Measurements from ENCODE around the gene RPL41. TPM values are rescaled to one million over a fixed set of nuclear protein-coding genes. Genes with fewer than 3 reads are reported as not detected.

The RPL41 gene
- total RNA-seq, 1 donor from 2014 or later, result 3,580 TPM

- Mint-ChIP-seq H3K27ac (ENCODE audit: unreplicated experiment) (no peak overlapping the region), H3K27me3 (ENCODE audit: unreplicated experiment) (no peaks in the 10 kb centered on the region), H3K9me3 (ENCODE audit: unreplicated experiment) (no peaks in the 10 kb centered on the region), H3K36me3 (ENCODE audit: unreplicated experiment) (peaks cover 49% of the 10 kb centered on the region), H3K4me3 (ENCODE audit: unreplicated experiment) (no peak overlapping the region), H3K4me1 (ENCODE audit: unreplicated experiment) (peaks cover 4% of the 10 kb centered on the region)
- TF ChIP-seq, protein P1, sequence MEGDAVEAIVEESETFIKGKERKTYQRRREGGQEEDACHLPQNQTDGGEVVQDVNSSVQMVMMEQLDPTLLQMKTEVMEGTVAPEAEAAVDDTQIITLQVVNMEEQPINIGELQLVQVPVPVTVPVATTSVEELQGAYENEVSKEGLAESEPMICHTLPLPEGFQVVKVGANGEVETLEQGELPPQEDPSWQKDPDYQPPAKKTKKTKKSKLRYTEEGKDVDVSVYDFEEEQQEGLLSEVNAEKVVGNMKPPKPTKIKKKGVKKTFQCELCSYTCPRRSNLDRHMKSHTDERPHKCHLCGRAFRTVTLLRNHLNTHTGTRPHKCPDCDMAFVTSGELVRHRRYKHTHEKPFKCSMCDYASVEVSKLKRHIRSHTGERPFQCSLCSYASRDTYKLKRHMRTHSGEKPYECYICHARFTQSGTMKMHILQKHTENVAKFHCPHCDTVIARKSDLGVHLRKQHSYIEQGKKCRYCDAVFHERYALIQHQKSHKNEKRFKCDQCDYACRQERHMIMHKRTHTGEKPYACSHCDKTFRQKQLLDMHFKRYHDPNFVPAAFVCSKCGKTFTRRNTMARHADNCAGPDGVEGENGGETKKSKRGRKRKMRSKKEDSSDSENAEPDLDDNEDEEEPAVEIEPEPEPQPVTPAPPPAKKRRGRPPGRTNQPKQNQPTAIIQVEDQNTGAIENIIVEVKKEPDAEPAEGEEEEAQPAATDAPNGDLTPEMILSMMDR (IDR thresholded peaks at IDR 0.05), result no peak
- no peak for DNase-seq (ENCODE audit: extremely low spot score, unreplicated experiment)
Measured at GRCh38 chr12:56143870-56144269, 27.4 kb downstream of the RPL41 start.

DNA sequence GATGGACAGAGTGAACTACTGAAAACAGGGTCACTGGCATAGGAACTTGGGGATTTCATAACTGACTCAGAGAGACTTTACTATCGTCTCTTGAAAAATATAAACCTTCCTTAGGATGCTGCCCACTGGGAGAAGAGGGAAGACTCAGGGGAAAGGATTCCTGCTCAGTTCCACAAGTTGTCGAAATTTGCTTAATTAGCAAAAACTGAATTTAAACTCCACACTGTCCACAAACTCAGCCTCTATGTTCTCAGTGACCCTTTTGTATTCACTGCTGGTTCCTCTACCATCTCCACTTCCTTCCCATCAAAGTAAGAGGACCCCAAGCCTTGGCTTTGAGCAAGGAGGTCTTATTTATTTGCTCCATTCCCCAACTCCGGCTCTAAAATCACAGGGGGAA lies 28.8 kb downstream of the RPL41 start:
- TF ChIP-seq, protein P1 (IDR thresholded peaks at IDR 0.05), result no peak
- Mint-ChIP-seq H3K9me3 (ENCODE audit: unreplicated experiment) (no peaks in the 10 kb centered on the region), H3K27ac (ENCODE audit: unreplicated experiment) (peak overlapping the region; percentile 7), H3K4me3 (ENCODE audit: unreplicated experiment) (no peak overlapping the region), H3K4me1 (ENCODE audit: unreplicated experiment) (peaks cover 4% of the 10 kb centered on the region), H3K36me3 (ENCODE audit: unreplicated experiment) (peaks cover 43% of the 10 kb centered on the region), H3K27me3 (ENCODE audit: unreplicated experiment) (no peaks in the 10 kb centered on the region)
- DNase-seq (ENCODE audit: extremely low spot score, unreplicated experiment), result no peak

DNA sequence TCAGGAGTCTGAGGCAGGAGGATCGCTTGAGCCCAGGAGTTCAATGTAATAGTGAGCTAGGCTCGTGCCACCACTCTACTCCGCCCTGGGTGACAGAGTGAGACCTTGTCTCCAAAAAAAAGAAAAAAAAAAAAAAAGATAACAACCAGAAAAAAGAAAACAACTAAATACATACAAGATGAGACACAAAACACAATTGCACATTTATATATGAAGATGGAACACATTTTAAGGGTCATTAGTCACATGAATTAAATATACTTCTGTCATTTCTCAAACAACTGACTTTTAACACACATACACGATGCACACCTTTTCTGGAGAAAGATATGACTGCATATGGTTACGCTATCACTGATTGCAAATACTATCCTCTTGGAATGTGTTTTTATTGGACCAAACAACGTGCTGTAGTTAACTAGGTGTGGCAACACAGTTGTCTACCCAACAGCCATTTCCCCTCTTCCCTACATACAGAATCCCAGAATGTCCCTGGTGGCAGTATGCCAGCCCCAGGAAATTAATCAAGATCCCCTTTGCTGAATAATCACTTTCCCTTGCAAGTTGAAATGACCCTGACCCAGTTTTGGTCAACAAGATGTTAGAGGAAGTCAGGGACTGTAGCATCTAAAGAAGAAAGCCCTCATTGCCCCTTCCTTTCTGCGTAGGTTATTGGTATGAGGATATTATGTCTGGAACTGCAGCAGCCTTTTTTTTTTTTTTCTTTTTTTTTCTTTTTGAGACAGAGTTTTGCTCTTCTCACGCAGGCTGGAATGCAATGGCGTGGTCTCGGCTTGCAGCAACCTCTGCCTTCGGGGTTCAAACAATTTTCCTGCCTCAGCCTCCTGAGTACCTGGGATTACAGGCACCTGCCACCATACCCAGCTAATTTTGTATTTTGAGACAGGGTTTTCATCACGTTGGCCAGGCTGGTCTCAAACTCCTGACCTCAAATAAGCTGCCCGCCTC lies 30.3 kb downstream of the RPL41 start:
- DNase-seq (ENCODE audit: extremely low spot score, unreplicated experiment), result no peak
- Mint-ChIP-seq H3K27ac (ENCODE audit: unreplicated experiment) (no peak overlapping the region), H3K9me3 (ENCODE audit: unreplicated experiment) (no peaks in the 10 kb centered on the region), H3K36me3 (ENCODE audit: unreplicated experiment) (peaks cover 32% of the 10 kb centered on the region), H3K4me1 (ENCODE audit: unreplicated experiment) (peaks cover 17% of the 10 kb centered on the region), H3K27me3 (ENCODE audit: unreplicated experiment) (no peaks in the 10 kb centered on the region), H3K4me3 (ENCODE audit: unreplicated experiment) (no peak overlapping the region)
- TF ChIP-seq, protein P1 (IDR thresholded peaks at IDR 0.05), result no peak

GRCh38 chr12:56150563-56150962 lies 34.1 kb downstream of the RPL41 start:
- DNase-seq (ENCODE audit: extremely low spot score, unreplicated experiment), result no peak
- Mint-ChIP-seq H3K36me3 (ENCODE audit: unreplicated experiment) (peaks cover 9% of the 10 kb centered on the region), H3K9me3 (ENCODE audit: unreplicated experiment) (no peaks in the 10 kb centered on the region), H3K27me3 (ENCODE audit: unreplicated experiment) (no peaks in the 10 kb centered on the region), H3K4me3 (ENCODE audit: unreplicated experiment) (peak overlapping the region; percentile 16), H3K4me1 (ENCODE audit: unreplicated experiment) (peaks cover 41% of the 10 kb centered on the region), H3K27ac (ENCODE audit: unreplicated experiment) (peak overlapping the region; percentile 75)
- TF ChIP-seq, protein P1 (IDR thresholded peaks at IDR 0.05), result no peak

DNA sequence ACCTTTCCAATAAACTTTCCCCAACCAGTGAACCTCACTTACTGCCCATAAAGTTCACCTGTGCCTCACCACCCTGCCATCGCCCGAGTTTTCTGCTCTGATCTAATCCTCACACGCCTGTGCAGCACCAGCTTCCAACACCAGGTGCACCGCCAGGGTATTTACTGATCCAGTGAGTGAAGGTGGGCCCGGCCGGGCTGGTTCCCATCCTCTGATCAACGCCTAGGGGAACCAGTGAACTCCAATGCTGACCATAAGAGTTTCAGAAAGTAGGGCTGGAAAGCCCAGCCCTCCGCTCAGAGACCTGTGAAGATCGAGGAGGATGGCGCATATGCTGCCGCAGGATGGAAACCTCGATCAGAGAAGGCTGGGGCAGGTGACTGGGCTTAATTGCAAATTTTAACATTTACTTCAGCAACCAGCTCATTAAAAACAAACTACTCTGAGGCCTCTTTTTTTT lies 35.3 kb downstream of the RPL41 start:
- H3K4me3 Mint-ChIP-seq (ENCODE audit: unreplicated experiment), result peak overlapping the region; percentile 93
- H3K36me3 Mint-ChIP-seq (ENCODE audit: unreplicated experiment), result peaks cover 11% of the 10 kb centered on the region
- H3K27me3 Mint-ChIP-seq (ENCODE audit: unreplicated experiment), result no peaks in the 10 kb centered on the region
- TF ChIP-seq, protein P1 (IDR thresholded peaks at IDR 0.05), result peak; percentile 33
- peaks cover 42% of the 10 kb centered on the region for H3K4me1 Mint-ChIP-seq (ENCODE audit: unreplicated experiment)
- no peak for DNase-seq (ENCODE audit: extremely low spot score, unreplicated experiment)
- no peaks in the 10 kb centered on the region for H3K9me3 Mint-ChIP-seq (ENCODE audit: unreplicated experiment)
- H3K27ac Mint-ChIP-seq (ENCODE audit: unreplicated experiment), result peak overlapping the region; percentile 95

Data from osteocyte (in vitro differentiated cells).